Kidney tubule cell (primary cell): ENCODE data around the gene SAMHD1.
"Not testable (repeated sequence)": the region's sequence is repeated elsewhere in the genome, so short reads cannot be mapped to it uniquely, and the experiment has no call there.

Source experiments
- DNase-seq: peaks from one replicate; pipeline ENCODE4 v3.0.0-alpha.2; 2018; ENCODE audit warnings: low spot score

Gene SAMHD1

DNA sequence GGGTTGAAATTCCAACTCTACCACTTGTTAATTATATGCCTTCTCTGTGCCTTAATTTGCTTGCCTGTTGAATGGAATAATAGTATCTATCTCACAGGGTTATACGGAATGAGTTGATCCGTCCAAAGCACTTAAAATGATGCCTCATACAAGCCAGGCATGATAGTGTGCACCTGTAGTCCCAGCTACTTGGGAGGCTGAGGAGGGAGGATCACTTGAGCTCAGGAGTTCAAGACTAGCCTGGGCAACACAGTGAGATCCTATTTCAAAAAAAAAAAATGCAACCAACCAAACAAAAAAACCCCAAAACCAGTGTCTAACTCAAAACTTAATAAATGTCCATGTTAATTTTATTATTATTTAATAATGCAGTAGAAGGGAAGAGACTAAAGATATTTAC is 35.3 kb downstream of the SAMHD1 start:
- no peak for DNase-seq

DNA sequence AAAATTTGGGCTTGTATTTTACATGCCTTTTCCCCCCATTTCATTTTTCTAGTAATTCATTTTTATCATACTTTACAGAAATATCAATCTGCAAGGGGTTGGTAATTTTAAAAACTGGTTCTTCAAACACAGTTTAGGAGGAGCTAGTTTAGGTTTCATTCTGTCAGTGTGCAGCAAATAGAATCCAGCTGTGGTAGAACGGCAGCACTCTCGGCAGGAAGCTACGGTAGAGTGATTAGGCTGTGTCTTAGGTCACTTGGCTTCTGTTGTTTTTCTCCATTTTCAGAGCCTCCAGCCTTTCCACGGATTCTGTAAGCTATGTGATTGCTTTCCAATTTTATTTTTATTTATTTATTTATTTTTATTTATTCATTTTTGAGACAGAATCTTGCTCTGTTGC is 42.9 kb downstream of the SAMHD1 start:
- DNase-seq = no peak

- DNase-seq = not testable (repeated sequence)
These were observed 45.4 kb downstream of the SAMHD1 start for GRCh38 chr20:36906086-36906485.

GRCh38 chr20:36905566-36905965 is 45.9 kb downstream of the SAMHD1 start:
- DNase-seq = not testable (repeated sequence)

GRCh38 chr20:36904690-36905089 is 46.8 kb downstream of the SAMHD1 start:
- DNase-seq = no peak

DNA sequence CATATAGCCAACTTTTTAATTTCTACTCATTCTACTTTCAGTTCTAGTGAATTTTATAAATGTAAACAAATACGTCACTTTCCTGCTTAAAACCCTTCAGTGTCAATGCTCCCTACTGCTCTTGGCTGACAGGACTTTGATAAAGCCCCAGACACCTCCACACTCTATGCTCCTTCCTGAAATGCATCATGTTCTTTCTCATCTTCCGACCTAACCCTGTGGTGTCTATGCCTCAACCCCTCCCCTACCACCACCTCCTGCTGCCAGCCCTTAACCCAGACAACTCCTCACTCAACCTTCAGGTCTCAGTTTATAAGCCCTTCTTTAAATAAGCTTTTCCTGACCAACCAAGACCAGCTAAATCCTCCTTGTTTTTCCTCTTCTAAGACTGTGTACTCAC is 56.5 kb downstream of the SAMHD1 start:
- DNase-seq = no peak

DNA sequence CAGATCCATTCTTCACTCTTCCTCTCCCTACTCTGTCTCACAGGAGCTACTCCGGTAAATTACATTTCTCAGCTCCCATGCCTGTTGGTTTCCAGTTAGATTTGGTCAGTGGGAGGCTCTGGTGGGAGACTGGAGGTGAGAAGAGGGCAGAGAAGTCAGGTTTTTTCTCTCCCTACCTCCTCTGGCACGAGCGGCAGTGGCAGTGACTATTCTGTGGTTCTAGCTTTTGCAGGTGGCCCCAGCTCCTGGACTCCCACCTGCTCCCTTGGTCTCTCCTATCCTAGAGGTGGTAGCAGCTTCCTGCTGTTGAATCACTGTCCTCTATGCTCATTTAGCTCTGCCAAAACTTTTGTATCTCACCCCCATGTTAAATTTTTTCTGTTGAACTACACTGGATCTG is 57.7 kb downstream of the SAMHD1 start:
- no peak for DNase-seq

DNA sequence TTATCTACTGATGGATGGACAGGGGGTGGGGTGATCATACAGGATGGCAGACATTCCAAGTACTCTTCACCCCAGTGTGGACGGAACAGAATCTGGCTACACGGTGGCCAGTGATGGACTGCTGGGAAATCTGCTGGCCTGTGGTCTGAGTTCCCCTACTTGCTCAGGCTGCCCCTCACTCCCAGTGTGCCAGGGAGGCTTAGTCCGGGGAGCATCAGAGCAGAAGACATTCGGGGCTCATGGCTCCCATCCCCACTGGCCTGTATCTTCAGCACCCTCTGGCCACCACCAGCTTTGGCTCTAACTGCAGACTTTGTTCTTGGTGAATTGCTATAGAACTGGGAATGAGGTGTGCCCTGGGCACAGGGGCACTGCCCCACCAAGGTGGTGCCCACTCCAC is 60.3 kb downstream of the SAMHD1 start:
- DNase-seq = no peak

DNA sequence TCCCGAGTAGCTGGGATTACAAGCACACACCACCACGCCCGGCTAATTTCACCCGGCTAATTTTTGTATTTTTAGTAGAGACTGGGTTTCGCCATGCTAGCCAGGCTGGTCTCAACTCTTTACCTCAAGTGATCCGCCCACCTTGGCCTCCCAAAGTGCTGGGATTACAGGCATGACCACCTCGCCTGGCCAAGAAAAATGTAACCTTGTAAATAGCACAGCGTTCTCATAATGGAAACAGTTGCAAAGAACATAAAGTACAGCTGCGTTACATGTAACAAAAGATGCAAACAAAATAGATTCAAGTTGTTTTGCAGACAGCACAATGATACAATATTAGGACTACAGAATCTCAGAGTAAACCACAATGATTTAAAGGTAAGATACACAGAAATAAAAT is 60.9 kb downstream of the SAMHD1 start:
- no peak for DNase-seq

GRCh38 chr20:36888880-36889516 is 62.5 kb downstream of the SAMHD1 start:
- DNase-seq = no peak

GRCh38 chr20:36887752-36888090 is 63.8 kb downstream of the SAMHD1 start:
- peak; percentile 71 for DNase-seq

DNA sequence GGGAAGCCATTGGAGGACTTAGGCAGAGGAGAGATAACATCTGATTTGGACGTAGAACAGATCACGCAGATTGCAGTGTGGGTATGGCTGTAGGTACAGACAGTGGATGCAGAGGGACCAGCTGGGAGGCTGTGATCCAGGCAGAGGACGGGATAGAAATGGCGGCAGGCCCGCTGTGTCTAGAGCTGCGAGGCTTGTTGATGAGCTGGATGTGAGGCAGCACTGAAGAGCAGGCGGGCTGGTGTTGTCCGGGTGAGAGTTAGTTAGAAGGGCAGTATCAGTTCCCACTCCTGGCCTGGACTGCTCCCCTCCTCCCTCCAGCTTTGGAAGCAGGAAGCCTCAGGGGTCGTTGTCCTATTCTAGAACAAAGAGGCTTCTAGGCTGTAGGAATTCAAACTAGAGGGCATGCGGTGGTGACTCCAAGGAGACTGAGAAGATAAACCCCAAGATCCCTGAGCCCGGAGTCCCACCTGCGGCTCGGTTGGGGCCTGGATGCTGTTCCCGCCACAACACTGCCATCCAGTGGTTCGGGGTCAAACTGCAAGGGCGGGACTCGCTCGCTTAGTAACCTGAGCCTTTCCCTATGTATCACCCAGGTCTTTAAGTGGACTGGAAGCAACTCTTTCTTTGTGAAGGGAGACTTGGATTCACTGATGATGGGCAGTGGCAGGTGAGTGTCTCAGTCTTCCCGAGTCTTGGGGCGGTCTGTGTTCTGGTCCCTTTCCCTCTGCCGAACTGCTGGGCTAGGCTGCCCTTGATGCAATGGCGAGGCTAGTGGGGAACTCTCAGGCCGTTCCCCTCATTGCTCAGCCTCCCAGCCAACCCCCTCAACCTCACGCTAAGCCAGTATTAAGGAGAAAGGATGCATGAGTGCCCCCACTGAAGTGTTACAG is 64.4 kb downstream of the SAMHD1 start:
- DNase-seq = peak; percentile 87

GRCh38 chr20:36885356-36885755 is 66.2 kb downstream of the SAMHD1 start:
- no peak for DNase-seq

GRCh38 chr20:36883977-36884535 is 67.5 kb downstream of the SAMHD1 start:
- DNase-seq = peak; percentile 17

GRCh38 chr20:36881888-36882287 is 69.6 kb downstream of the SAMHD1 start:
- peak; percentile 96 for DNase-seq

DNA sequence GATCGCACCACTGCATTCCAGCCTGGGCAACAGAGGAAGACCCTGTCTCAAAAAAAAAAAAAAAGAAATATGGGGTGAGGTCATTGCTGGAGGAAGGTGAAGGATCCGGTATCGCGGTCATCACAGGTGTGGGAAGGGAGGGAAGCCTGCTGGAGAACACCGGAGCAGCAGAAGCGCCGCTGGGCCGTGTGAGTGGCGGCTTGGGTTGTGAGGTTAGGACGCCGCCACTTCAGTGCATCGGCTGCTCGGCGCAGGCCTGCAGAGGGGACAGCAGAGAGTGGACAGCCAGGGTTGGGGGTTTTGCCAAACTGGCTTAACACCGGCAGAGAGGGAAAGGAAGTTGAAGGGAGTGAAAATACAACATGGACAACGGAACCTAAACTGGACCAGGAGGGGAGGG is 70.2 kb downstream of the SAMHD1 start:
- DNase-seq = no peak

DNA sequence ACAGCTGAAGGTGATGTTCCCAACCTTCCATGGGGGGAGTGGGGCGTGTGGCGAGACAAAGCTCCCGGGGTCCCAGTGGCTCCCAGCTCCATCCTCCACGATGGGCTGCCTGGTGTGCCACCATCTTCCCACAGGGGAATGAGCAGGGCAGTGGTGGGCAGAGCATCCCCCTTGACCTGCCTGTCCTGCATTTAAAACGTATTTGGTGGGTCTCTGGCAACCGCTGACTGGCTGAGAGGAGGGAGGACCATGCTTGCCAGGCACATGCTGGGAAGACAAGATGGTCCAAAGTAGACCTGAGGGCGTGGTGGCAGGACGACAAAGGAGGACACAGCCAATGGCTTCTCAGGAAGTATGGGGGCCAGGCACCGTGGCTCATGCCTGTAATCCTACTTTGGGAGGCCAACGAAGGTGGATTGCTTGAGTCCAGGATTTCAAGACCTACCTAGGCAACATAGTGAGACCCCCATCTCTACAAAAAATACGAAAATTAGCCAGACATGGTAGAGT is 70.7 kb downstream of the SAMHD1 start:
- DNase-seq = no peak

DNA sequence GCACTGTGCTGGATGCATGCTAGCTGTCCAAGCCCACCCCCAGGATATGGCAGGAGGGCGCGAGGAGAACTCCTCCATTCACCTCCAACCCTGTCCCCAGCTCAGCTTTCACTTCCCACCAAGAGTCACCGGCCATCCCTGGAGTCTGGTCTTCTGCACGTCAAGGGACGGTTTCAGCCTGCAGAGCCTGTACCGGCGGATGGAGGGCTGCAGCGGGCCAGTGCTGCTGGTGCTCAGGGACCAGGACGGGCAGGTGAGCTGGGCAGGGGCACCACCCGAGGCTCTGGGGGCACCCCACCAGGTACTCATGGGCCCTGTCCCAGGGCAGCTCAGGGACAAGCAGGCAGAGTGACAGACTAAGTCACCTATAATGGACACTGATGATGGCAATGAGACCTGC is 72.6 kb downstream of the SAMHD1 start:
- no peak for DNase-seq

GRCh38 chr20:36876473-36876833 is 75.1 kb downstream of the SAMHD1 start:
- no peak for DNase-seq

DNA sequence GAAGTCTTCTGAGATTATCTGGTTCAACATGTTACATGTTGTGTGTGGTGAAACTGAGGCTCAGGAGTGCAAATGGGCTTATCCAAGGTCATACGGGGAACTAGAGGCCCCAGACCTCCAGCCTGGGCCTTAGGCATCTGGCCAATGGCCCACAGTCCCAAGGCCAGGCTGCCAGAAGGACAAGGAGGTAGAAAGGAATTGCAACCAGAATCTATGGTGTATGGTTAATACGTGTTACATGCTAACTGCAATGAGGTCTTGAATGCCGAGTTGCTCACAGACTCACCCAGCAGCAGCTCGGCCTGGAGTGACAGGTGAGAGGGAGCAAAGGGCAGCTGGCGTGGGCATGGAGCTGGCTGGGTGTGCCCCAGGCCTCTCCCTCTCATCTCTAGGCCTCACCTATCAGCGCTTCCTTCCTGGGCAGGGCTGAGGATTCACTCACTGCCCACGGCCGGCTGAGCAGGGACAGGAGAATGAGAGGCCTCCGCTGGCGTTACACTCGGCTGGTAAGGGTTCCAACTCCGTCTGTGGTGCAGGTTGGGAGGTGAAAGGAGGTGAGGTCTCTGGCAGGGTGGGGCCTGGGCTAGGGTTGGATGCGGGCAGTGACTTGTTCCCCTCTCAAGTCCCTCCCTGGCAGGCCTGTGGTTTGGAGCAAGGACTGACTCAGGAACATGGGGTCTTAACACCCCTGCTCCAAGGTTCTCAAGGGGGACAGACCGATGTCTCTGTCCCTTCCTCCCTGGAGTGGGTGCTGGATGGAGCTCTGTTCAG is 75.6 kb downstream of the SAMHD1 start, which contains the start of gene TLDC2:
Gene TLDC2 (plus strand): TSS at position 437 of the 771 bp plus-strand sequence. CDS start 37 bp downstream, at position 474.
- DNase-seq = peak; percentile 71

GRCh38 chr20:36875093-36875492 is 76.4 kb downstream of the SAMHD1 start:
- not testable (repeated sequence) for DNase-seq

DNA sequence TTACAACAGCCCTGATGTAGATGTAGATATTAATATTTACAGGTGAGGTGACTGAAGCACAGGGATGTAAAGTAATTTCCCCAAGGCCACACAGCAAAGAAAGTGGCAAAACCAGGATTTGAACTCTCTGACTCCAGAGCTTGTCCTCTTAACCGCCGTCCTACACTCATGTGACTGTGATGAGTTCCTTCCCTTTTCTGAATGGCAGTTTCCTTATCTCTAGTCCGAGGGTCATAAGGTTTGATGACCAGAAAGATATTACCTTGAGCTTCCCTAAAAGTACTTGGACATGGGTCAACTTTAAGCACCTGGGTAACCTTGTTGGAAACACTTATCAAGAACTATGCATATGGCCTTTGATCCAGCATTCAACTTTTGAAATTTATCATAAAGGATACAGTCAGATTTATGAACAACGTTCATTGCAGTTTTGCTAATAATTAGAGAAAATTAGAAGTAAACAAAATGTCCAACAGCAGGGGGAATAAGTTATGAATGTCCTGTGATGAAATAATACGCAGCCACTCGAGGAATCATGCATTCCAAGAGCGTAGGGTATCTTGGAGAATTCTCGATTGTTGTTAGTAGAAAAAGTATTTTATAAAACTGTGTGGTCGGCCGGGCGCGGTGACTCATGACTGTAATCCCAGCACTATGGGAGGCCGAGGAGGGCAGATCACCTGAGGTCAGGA is 77.9 kb downstream of the SAMHD1 start:
- no peak for DNase-seq
